22Rv1 (cell line): Measurements from ENCODE around the gene IL17RA.

ENCODE experiments used
- CTCF ChIP-seq: fragments of 450-650 bp; IDR thresholded peaks from 2 replicates; pipeline ENCODE4 v1.5.1; 2017; ENCODE audit warnings: mild to moderate bottlenecking
- ZFX ChIP-seq: fragments of 450-650 bp; IDR thresholded peaks from 2 replicates; pipeline ENCODE4 v1.6.1; 2017; ENCODE audit warnings: antibody characterized with exemption, borderline replicate concordance

- no peak for TF ChIP-seq CTCF
- no peak for TF ChIP-seq ZFX
Observed at GRCh38 chr22:17101475-17102296, 16.9 kb downstream of the IL17RA start.
